ENCODE measurements around the gene TMEM183A. TPM values are rescaled to one million over a fixed set of nuclear protein-coding genes. Genes with fewer than 3 reads are reported as not detected.

Gene TMEM183A
- polyA plus RNA-seq, 4 donors = 73.5 to 81.9 (median 74.5) TPM

- no peak for DNase-seq (ENCODE audit: low read depth in 4 of 4, low spot score in 3 of 4)
These were observed 37.5 kb downstream of the TMEM183A start for GRCh38 chr1:203044546-203045250.

- DNase-seq (ENCODE audit: low read depth in 4 of 4, low spot score in 3 of 4) = no peak
These were observed 38.2 kb downstream of the TMEM183A start for GRCh38 chr1:203045336-203045735.

DNA sequence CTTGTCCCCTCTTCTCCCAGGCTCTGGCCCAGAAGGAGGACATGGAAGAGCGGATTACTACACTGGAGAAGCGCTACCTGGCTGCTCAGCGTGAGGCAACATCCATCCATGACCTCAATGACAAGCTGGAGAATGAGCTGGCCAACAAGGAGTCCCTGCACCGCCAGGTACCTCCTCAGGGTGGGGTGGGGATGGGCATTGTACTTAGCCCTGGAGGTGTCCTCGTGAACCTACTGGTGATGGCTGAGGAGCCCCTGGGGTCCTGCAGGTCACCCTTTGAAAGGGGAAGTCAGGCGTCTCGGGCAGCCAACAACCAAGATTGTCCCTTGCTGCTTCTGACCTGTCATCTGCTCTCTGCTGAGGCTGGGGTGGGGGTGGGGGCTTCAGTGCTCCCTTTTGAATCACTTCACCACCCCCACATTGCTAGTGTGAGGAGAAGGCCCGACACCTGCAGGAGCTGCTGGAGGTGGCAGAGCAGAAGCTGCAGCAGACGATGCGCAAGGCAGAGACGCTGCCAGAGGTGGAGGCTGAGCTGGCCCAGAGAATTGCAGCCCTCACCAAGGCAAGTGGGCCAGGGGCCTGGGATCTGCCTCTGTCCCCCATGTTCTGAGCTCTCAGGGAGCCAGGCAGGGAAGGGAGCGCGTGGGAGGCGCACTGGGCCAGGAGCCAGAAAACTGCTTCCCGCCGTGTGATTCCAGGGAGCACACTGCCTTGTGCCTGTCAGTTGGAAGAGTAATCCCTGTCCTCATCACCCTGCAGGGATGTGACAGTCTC is 38.8 kb downstream of the TMEM183A start:
- no peak for DNase-seq (ENCODE audit: low read depth in 4 of 4, low spot score in 3 of 4)

DNA sequence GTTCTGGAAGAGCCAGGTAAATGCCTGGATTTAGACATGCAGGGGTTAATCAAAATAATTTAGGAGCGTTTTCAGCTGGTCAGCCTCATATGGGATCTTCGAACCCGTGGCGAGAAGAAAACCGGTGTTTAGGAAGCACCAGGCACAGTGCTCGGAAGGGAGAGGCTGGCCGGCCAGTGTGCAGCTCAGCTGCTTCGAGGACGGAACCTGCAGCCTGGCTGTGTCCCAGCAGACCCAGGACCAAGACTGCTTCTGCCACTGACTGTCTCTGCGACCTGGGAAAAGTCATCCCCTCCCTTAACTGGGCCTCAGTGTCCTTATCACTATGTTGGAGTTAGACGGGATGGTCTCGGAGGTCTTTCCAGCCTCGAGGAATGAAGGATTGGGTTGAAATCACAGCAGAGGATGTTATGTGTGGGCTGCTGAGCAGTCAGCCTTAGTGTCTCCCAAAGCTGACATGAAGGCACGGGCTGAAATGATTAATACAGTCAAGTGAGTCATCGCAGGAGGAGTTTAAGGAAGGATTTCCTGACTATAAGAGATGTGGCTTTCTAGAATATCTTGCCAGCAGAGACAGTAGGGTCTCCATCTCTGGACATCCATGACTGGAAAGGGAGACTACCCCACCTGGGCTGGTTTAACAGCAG is 39.9 kb downstream of the TMEM183A start:
- DNase-seq (ENCODE audit: low read depth in 4 of 4, low spot score in 3 of 4) = no peak

GRCh38 chr1:203048086-203048485 is 40.9 kb downstream of the TMEM183A start:
- no peak for DNase-seq (ENCODE audit: low read depth in 4 of 4, low spot score in 3 of 4)

DNA sequence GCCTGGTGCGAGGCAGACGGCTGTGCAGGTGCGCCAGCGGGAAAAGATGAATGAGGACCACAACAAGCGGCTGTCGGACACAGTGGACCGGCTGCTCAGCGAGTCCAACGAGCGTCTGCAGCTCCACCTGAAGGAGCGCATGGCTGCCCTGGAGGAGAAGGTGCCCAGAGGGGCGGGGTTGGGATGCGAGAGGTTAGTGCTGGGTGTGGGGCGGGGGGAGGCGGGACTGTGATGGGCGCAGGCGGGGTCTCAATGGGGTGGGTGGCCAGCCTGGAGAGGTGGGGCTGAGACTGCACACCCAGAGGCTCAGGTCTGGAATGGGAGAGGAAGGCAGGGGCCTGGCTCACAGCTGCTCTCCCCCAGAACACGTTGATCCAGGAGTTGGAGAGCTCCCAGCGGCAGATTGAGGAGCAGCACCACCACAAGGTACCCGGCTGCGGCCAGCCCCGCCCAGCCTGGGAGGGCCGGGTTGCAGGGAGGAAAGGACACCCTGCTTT is 41.4 kb downstream of the TMEM183A start:
- DNase-seq (ENCODE audit: low read depth in 4 of 4, low spot score in 3 of 4) = no peak

- DNase-seq (ENCODE audit: low read depth in 4 of 4, low spot score in 3 of 4) = no peak
These were observed 41.9 kb downstream of the TMEM183A start for GRCh38 chr1:203049077-203049476.

DNA sequence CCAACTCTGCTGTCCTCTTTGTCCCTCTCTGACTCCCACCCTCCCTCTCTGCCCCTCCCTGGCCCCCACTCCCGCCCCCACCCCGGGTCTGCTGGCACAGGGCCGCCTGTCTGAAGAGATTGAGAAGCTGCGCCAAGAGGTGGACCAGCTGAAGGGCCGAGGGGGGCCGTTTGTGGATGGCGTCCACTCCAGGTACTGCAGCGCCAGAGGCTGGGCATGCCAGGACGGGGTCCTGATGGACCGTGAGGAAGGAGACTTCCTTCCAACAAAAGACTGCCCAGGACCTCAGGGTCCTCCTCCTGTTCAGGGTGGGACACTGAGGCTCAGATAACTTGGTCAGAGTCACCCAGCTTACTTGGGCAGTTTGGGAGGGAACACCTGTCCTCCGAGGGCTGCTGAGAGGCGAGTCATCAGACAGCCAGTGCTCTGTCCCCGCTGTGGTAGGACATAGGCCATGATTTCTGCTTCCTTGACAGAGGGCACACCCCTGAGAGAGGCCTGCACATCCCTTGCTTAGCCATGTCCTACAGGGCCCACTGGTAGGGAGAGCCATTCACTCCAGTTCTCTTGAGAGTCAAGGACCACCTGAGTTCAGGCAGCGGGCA is 42.5 kb downstream of the TMEM183A start:
- DNase-seq (ENCODE audit: low read depth in 4 of 4, low spot score in 3 of 4) = no peak

DNA sequence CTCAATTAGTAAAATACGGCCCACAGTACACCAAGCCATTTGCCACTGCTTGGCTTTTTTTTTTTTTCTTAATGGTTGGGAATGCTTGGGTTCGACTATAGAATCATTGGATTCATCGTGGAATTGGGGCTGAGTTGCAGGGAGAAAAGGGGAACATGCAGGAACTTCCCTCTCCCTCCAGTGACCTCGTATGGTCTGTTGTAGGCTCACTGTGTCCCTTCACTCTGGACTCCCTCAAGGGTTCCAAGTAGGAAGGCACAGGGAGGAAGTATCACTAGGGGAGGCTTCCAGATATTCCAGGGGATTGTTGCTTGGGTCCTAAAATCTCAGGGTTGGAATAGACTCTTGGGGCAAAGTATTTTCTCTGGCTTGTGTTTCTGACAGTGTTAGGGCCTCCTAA is 43.7 kb downstream of the TMEM183A start:
- DNase-seq (ENCODE audit: low read depth in 4 of 4, low spot score in 3 of 4) = no peak

DNA sequence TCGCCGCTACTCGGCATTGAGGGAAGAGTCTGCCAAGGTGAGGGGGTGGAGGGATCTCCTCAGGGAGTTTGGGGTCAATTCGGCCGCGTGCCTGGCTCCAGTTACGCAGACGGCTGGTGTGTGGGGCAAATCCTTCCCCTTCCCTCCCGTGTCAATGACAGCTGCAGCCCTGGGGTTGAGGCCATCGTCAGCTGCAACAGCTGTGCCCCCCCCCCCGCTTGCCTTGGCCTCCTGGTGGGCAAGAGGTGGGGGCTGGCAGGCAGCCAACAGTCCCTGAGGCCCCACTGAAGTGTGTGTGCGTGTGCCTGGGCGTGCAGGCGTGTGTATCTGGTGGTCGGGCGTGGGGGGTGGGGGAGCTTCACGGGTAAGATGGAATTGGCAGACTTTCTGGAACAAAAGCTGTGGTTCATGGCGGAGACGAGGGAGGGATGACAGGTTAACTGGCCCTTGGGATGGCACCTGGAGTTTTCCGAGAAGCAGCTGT is 44.7 kb downstream of the TMEM183A start:
- no peak for DNase-seq (ENCODE audit: low read depth in 4 of 4, low spot score in 3 of 4)

DNA sequence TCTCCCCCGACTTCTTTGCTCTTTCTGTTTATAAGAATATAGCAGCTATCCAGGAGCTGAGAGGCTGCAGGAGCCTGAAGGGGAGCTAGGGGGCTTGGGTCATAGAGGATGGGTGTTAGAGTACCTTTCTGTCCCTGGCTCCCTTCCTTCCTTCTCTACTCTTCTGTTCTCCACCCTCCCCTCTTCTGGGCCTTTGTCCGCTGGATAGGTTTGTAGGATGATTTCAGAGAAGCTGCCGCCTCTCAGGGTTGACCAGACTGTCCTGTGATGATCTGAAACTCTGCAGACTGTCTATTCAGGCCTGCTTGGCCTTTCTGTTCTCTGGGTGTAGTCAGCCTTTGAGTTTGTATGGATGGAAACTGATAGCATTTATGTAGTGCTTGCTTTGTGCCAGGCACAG is 45.4 kb downstream of the TMEM183A start:
- DNase-seq (ENCODE audit: low read depth in 4 of 4, low spot score in 3 of 4) = no peak

DNA sequence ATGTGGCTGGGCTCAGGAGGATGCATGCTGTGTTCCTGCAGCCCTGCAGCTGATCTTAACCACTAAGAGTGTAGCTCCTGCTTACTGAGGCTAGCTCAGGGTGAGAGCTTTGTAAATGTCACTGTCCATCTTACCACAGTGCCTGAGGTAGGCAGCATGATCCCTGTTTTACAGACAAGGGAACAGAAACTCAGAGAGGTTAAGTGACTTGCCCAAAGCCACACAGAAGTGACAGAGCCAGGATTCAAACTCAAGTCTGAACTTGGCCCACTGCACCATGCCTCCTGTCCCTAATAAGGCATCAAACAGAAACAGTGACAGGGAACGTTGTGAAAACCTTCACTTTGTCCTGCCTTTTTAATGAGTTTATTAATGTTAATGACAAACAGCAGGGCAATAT is 47.0 kb downstream of the TMEM183A start:
- DNase-seq (ENCODE audit: low read depth in 4 of 4, low spot score in 3 of 4) = no peak

DNA sequence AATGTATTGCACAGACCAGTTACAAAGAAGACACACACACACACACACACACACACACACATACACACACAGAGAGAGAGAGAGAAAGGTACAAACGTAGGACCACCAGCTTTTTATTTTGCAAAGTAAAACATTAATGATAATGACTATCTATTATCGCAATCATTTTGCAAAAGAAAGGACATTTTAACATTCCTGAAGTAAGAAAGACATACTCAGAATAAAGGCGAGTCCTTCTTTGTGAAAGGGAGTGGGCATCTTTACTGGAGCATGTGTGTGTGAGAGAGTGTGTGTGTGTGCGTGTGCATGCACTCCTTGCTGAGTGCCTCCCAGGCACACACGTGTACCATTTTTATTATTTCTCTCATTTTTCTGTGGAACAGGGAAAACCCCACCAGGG is 47.5 kb downstream of the TMEM183A start:
- no peak for DNase-seq (ENCODE audit: low read depth in 4 of 4, low spot score in 3 of 4)

DNA sequence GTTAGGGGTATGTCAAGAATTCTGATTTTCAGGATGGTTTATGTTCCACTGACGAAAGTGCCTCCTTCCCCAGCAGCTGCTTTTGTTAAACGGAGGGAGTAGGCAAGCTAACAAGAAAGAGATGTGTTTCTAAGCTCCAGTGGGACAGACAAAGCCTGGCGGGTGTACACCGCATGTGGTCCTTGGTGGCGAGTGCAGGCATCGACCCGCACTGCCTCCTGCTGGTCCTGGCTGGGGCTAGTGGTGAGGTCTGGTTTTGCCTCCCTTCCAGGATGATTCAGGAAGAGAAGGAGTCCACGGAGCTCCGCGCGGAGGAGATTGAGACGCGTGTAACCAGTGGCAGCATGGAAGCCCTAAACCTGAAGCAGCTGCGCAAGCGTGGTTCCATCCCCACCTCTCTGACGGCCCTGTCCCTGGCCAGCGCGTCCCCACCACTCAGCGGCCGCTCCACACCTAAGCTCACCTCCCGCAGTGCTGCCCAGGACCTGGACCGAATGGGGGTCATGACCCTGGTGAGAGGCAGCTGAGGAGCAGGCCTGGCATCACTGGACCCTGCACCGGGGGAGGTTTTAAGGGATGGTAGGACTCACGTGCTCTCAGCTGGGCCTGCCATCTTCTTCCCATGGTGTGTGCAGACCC is 48.1 kb downstream of the TMEM183A start:
- no peak for DNase-seq (ENCODE audit: low read depth in 4 of 4, low spot score in 3 of 4)

DNA sequence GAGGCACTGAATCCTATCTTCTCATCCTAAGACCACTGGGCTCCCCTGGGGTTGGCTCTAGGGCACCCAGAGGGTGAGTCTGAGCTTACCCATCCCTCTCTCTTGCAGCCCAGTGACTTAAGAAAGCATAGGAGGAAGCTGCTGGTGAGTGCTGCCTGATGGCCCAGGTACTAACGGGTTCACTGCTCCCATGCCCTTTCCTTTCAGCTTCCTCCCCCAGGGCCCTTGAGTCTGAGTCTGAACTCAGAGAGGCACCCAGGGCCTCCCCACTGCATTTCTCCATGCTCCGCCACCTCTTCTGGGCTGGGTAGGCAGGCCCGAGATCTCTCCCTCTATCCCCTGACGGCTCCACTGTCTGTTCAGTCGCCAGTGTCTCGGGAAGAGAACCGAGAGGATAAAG is 48.8 kb downstream of the TMEM183A start:
- no peak for DNase-seq (ENCODE audit: low read depth in 4 of 4, low spot score in 3 of 4)

DNA sequence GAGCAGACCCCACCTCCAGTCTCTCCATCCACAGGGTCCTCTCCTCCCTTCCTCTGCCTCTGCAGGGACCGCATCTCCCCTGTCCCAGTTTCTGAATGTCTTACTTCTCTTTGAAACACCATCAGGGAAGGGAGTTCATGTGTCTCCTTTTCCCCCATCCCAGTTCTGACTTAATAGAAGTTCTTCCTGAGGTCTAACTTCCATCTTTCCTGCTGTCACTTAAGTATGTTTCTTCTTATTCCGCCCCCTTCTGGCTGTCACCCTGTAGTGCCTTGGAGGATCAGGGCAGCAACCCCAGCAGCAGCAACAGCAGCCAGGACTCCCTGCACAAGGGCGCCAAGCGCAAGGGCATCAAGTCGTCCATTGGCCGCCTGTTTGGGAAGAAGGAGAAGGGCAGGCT is 49.3 kb downstream of the TMEM183A start:
- DNase-seq (ENCODE audit: low read depth in 4 of 4, low spot score in 3 of 4) = no peak

DNA sequence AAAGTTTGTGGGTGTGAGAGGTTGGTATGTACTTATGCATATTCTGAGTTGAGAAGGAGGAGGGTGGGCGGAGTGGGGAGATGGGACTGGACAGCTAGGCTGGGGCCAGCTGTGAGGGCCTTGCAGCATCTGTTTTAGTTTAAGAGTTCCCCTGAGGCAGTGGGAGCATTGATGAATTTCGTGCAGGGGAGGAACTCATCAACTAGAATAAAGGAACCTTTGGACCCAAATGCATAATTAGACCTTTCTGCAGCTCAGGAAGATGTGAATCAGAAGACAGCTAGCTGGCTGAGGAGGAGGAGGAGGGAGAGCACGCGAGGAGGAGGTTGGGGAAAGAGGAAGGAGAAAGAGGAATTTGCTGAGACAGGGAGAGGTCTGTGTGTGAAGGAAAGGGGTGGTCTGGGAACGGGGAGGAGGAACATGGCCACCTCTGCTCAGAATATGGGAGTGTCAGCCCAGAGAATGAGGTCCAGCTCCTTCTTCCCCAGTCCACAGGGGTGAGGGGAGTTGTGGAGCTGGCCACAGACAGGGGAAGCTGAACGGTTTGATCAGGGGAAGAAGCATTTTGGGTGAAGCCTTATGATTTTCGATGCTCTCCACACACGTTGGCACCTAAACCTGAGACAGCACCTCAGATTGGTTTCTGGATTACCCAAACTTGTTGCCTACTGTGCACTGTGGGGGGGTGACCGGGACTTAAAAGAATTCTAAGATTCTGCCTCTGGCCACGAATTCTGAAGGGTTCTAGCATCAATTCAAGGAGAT is 50.9 kb downstream of the TMEM183A start:
- DNase-seq (ENCODE audit: low read depth in 4 of 4, low spot score in 3 of 4) = no peak

GRCh38 chr1:203058676-203058935 is 51.4 kb downstream of the TMEM183A start:
- DNase-seq (ENCODE audit: low read depth in 4 of 4, low spot score in 3 of 4) = no peak

DNA sequence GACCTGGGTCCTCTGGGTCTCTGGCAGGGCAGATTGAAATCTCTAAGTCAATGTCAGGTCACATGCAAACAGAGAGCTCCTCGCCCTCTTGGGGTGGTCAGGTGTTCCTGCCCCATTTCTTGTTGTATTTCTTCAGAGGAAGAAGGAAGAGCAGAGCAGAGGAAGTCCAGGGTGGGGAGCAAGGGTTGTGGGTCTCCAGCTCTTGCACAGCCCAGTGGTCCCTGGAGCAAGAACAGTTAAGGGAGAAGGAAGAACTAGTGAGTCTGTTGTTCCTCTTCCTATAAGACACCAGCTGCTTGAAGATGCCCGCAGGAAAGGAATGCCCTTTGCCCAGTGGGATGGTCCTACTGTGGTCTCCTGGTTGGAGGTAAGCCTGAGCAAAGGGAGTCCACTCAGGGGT is 52.3 kb downstream of the TMEM183A start:
- no peak for DNase-seq (ENCODE audit: low read depth in 4 of 4, low spot score in 3 of 4)

- no peak for DNase-seq (ENCODE audit: low read depth in 4 of 4, low spot score in 3 of 4)
These were observed 52.9 kb downstream of the TMEM183A start for GRCh38 chr1:203060115-203060514.
